22Rv1 (cell line): ENCODE measurements around the gene EFNB1.

Experiments used
- CTCF ChIP-seq: fragments of 450-650 bp; IDR thresholded peaks from 2 replicates; pipeline ENCODE4 v1.5.1; 2017; ENCODE audit warnings: mild to moderate bottlenecking
- ZFX ChIP-seq: fragments of 450-650 bp; IDR thresholded peaks from 2 replicates; pipeline ENCODE4 v1.6.1; 2017; ENCODE audit warnings: antibody characterized with exemption, borderline replicate concordance

- TF ChIP-seq CTCF: no peak
- no peak for TF ChIP-seq ZFX
These were observed 1.9 kb downstream of the EFNB1 start for GRCh38 chrX:68830419-68831404.
